T-cell (primary cell): ENCODE results near the gene TBCE. TPM values are rescaled to one million over a fixed set of nuclear protein-coding genes. Genes with fewer than 3 reads are reported as not detected.
A peak's percentile ranks its signal among the peaks of the same experiment; 100 is the strongest.
"Not testable (repeated sequence)": the region's sequence is repeated elsewhere in the genome, so short reads cannot be mapped to it uniquely, and the experiment has no call there.

Experiments used
- ATAC-seq, 4 experiments: fragments of 200-7000 bp in 3 of 4; fragments of 150-1000 bp in 1 of 4; cut with Tn5 transposase; replicated peaks in 1 of 4; 1 replicate in 3 of 4; 2 replicates in 1 of 4; pipeline ENCODE4 v1.10.0; 2021; ENCODE audit warnings: moderate library complexity in 3 of 4, mild to moderate bottlenecking in 2 of 4, moderate number of reproducible peaks in 1 of 4
- CTCF ChIA-PET, 2 donors: fragments of 300-600 bp; sonication (Branson Sonifier 250); formaldehyde crosslinking; loops; one replicate each; lab custom pipeline; 2022; ENCODE audit warnings: antibody characterized with exemption in 2 of 2; lab: Charles Lee
- POLR2A ChIA-PET, 2 donors: fragments of 300-600 bp; sonication (Branson Sonifier 250); formaldehyde crosslinking; loops; one replicate each; lab custom pipeline; 2022; ENCODE audit warnings: antibody characterized with exemption in 2 of 2; lab: Charles Lee
- DNase-seq, 35 experiments: peaks; one replicate each; pipeline versions ENCODE4 v3.0.0 to v3.0.0-alpha.2; 2013 to 2023
- H3K27ac ChIP-seq: one replicate; pipeline ENCODE4 v1.5.1; 2013; ENCODE audit warnings: low read length
- H3K27me3 ChIP-seq, 2 experiments: replicated peaks in 1 of 2; 1 replicate in 1 of 2; 2 replicates in 1 of 2; pipeline versions ENCODE4 v1.6.1 to v1.7.0; 2013; ENCODE audit warnings: low read length in 1 of 2, mixed read lengths in 1 of 2; ENCODE audit not compliant: control insufficient read depth in 2 of 2, insufficient read depth in 2 of 2; ENCODE audit errors: extremely low read depth in 1 of 2
- H3K36me3 ChIP-seq, 2 donors: 1 replicate in 1 of 2; 2 replicates in 1 of 2; pipeline versions ENCODE4 v1.6.1 to v1.7.0; 2013; ENCODE audit warnings: low read length in 1 of 2; ENCODE audit not compliant: control insufficient read depth in 2 of 2, insufficient read depth in 1 of 2; ENCODE audit errors: extremely low read depth in 1 of 2
- H3K4me1 ChIP-seq, 2 experiments: 1 replicate in 1 of 2; 2 replicates in 1 of 2; pipeline versions ENCODE4 v1.6.1 to v1.7.0; 2013; ENCODE audit warnings: low read length in 2 of 2, mixed read lengths in 1 of 2; ENCODE audit not compliant: insufficient read depth in 2 of 2, control insufficient read depth in 1 of 2; ENCODE audit errors: extremely low read depth in 1 of 2
- H3K4me3 ChIP-seq, 2 donors: 1 replicate in 1 of 2; 2 replicates in 1 of 2; pipeline versions ENCODE4 v1.5.1 to v1.7.0; 2013; ENCODE audit warnings: mild to moderate bottlenecking in 2 of 2, low read length in 1 of 2, moderate library complexity in 1 of 2; ENCODE audit not compliant: control insufficient read depth in 1 of 2; ENCODE audit errors: extremely low read depth in 1 of 2
- H3K9me3 ChIP-seq: 2 replicates; pipeline ENCODE4 v1.7.0; 2013
- H3K27ac Mint-ChIP-seq, 2 donors: one replicate each; pipeline ENCODE4 v1.8.0; 2020 to 2021; ENCODE audit warnings: mild to moderate bottlenecking in 2 of 2, mixed read lengths in 2 of 2
- H3K27me3 Mint-ChIP-seq, 2 donors: one replicate each; pipeline ENCODE4 v1.8.0; 2021 to 2022; ENCODE audit warnings: mixed read lengths in 2 of 2
- H3K36me3 Mint-ChIP-seq: one replicate; pipeline ENCODE4 v1.8.0; 2021; ENCODE audit warnings: mixed read lengths
- H3K4me1 Mint-ChIP-seq, 3 donors: one replicate each; pipeline ENCODE4 v1.8.0; 2020 to 2022; ENCODE audit warnings: mixed read lengths in 3 of 3, mild to moderate bottlenecking in 1 of 3
- H3K4me3 Mint-ChIP-seq, 3 donors: one replicate each; pipeline ENCODE4 v1.8.0; 2020 to 2022; ENCODE audit warnings: mild to moderate bottlenecking in 3 of 3, mixed read lengths in 3 of 3, moderate library complexity in 3 of 3
- H3K9me3 Mint-ChIP-seq, 3 donors: one replicate each; pipeline ENCODE4 v1.8.0; 2020 to 2022; ENCODE audit warnings: mixed read lengths in 3 of 3
- WGBS: methylation state at CpG from one replicate; pipeline ENCODE4 v1.1.5; 2013; ENCODE audit warnings: missing lambda C conversion rate; ENCODE audit not compliant: insufficient coverage; 5-methylcytosine and 5-hydroxymethylcytosine counted together
- total RNA-seq, 35 experiments: library from RNA in 6 of 35; stranded (reverse) in 6 of 35; fragments of 120-200 nt in 1 of 35; gene quantifications; one replicate each; pipeline versions ENCODE4 v1.2.1 to v1.2.4 and lab custom pipeline; 2013 to 2026

Gene TBCE
- total RNA-seq, 5 donors from 2014 or later (not counting 1 experiment from before 2014, with no cell fraction given): 15.6 to 21.5 (median 18.6) TPM

DNA sequence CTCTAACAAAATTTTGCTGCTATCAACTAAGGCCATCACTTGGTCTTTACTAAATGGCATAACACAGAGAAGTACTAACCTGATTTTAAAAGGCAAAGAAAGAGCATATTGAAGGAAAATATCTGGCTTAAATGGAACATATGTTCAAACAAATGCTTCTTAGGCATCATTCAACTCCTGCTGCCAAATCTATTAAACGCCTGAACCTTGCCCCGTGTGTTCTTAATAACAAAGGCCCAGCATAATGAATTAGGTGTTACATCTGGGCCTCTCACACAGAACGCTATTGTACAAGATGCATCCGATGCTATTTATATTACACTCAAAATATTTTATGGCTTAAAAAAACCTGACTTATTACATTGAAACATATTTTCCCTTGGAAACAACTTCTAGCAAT lies 88.6 kb downstream of the TBCE start:
- WGBS: 95% methylated on average over 4 of the region's 4 CpGs
- Mint-ChIP-seq H3K4me3 (no peak overlapping the region), H3K4me1 (no peaks in the 10 kb centered on the region), H3K27ac (no peak overlapping the region), H3K9me3 (no peaks in the 10 kb centered on the region), H3K36me3 (peaks cover 6% of the 10 kb centered on the region), H3K27me3 (no peaks in the 10 kb centered on the region)
- Histone ChIP-seq H3K4me1 (no peaks in the 10 kb centered on the region), H3K27ac (no peak overlapping the region), H3K36me3 (peaks cover 0 to 3% of the 10 kb centered on the region in 2 donors), H3K27me3 (no peaks in the 10 kb centered on the region), H3K4me3 (no peak overlapping the region), H3K9me3 (no peaks in the 10 kb centered on the region)
- no peak for DNase-seq
- ChIA-PET POLR2A (no interaction called here), CTCF (no interaction called here)
- ATAC-seq: no peak

DNA sequence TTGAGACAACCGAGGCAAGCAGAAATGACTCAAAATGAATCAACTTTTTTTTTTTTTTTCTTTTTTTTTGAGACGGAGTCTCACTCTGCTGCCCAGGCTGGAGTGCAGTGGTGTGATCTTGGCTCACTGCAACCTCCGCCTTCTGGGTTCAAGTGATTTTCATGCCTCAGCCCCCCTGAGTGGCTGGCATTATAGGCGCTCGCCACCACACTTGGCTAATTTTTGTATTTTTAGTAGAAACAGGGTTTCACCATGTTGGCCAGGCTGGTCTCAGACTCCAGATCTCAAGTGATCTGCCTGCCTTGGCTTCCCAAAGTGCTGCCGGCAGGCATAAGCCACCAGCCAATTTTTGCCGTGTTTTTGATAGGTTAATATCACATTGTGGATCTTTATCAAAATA lies 90.6 kb downstream of the TBCE start:
- CTCF ChIA-PET, H3K4me3 ChIP-seq, H3K27me3 ChIP-seq, H3K9me3 ChIP-seq, H3K27me3 Mint-ChIP-seq, H3K9me3 Mint-ChIP-seq, POLR2A ChIA-PET, H3K4me3 Mint-ChIP-seq, H3K36me3 ChIP-seq, H3K36me3 Mint-ChIP-seq, H3K4me1 ChIP-seq, ATAC-seq, H3K27ac Mint-ChIP-seq, DNase-seq, H3K27ac ChIP-seq: not testable (repeated sequence)
- peaks cover 11 to 12% (median 11%) of the 10 kb centered on the region in 3 donors for H3K4me1 Mint-ChIP-seq
- 100% methylated on average over 4 of the region's 7 CpGs for WGBS

DNA sequence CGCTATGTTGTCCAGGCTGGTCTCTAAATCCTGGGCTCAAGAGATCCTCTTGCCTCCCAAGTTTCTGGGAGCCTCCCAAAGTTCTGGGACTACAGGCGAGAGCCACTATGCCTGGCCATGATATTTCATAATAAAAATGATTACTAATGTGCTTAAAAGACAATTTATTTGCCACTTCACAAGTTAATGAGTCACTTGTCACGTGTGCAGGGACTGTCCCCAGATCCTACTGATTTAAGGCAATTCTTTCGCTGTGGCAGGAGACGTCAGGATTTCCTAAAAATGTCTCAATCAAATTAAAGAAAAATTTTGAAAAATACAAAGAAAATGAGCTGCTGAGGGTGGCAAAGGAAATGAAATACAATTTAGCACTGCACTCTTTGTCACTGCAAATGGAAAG lies 93.5 kb downstream of the TBCE start:
- Histone ChIP-seq H3K9me3 (no peaks in the 10 kb centered on the region), H3K4me3 (no peak overlapping the region), H3K27me3 (no peaks in the 10 kb centered on the region), H3K4me1 (peaks cover 0 to 7% of the 10 kb centered on the region in 2 experiments), H3K27ac (no peak overlapping the region), H3K36me3 (no peaks in the 10 kb centered on the region)
- DNase-seq (no peak), ATAC-seq (no peak)
- no peaks in the 10 kb centered on the region for H3K9me3 Mint-ChIP-seq
- H3K4me1 Mint-ChIP-seq: peaks cover 11 to 17% (median 14%) of the 10 kb centered on the region in 3 donors
- POLR2A ChIA-PET: no interaction called here
- no peaks in the 10 kb centered on the region for H3K27me3 Mint-ChIP-seq
- CTCF ChIA-PET: interaction anchor here in 1 of 2 donors (0.7 kb wide), 1 partner anchor 221 kb away, joined by 5 read pairs; no protein-coding TSS in a partner anchor
- H3K27ac Mint-ChIP-seq: no peak overlapping the region
- 100% methylated on average over 2 of the region's 5 CpGs for WGBS
- H3K36me3 Mint-ChIP-seq: peaks cover 12% of the 10 kb centered on the region
- no peak overlapping the region for H3K4me3 Mint-ChIP-seq

DNA sequence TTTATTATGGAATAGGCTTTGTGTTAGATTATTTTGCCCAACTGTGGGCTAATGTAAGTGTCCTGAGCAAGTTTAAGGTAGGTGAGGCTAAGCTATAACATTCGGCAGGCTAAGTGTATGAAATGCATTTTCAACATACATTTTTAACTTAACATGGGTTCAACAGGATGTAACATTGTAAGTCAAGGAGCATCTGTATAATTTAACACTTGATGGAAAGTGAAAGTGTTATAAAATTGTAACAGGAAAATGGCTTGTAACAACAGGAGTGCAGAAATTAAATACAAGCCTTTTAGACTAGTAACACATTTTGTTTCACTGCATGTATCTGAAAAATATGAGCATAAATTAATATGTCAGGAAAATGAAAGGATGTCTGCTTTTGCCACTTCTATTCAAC lies 94.7 kb downstream of the TBCE start:
- Histone ChIP-seq H3K36me3 (no peaks in the 10 kb centered on the region), H3K4me1 (peaks cover 0 to 7% of the 10 kb centered on the region in 2 experiments), H3K9me3 (no peaks in the 10 kb centered on the region), H3K27me3 (no peaks in the 10 kb centered on the region), H3K4me3 (no peak overlapping the region), H3K27ac (no peak overlapping the region)
- Mint-ChIP-seq H3K4me1 (peaks cover 11 to 17% (median 14%) of the 10 kb centered on the region in 3 donors), H3K27ac (peak overlapping the region; percentile 13 to 32), H3K27me3 (no peaks in the 10 kb centered on the region), H3K36me3 (peaks cover 13% of the 10 kb centered on the region), H3K4me3 (no peak overlapping the region), H3K9me3 (no peaks in the 10 kb centered on the region)
- DNase-seq: peak in 1 of 35 experiments; percentile 2
- no peak for ATAC-seq
- ChIA-PET POLR2A (no interaction called here), CTCF (interaction anchor here in 1 of 2 donors (0.6 kb wide), 1 partner anchor 917 kb away, joined by 3 read pairs; no protein-coding TSS in a partner anchor)
- WGBS: no CpG with 5 or more reads among the region's 1 CpG

DNA sequence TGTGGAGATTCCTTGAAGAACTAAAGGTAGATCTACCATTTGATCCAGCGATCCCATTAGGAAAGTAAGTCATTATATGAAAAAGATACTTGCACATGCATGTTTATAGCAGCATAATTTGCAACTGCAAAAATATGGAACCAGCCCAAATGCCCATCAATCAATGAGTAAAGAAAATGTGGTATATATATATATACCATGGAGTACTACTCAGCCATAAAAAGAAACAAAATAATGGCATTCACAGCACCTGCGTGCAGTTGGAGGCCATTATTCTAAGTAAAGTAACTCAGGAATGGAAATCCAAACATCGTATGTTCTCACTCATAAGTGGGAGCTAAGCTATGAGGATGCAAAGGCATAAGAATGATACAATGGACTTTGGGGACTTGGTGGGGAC lies 95.6 kb downstream of the TBCE start:
- DNase-seq, H3K9me3 Mint-ChIP-seq, CTCF ChIA-PET, H3K27me3 Mint-ChIP-seq, H3K4me1 ChIP-seq, H3K4me3 ChIP-seq, ATAC-seq, H3K36me3 ChIP-seq, H3K27me3 ChIP-seq, H3K27ac ChIP-seq, H3K9me3 ChIP-seq, H3K27ac Mint-ChIP-seq, H3K4me3 Mint-ChIP-seq: not testable (repeated sequence)
- POLR2A ChIA-PET: interaction anchor here in 1 of 2 donors (0.7 kb wide), 1 partner anchor 1423 kb away, joined by 5 read pairs; no protein-coding TSS in a partner anchor
- WGBS: no CpG with 5 or more reads among the region's 3 CpGs
- Mint-ChIP-seq H3K36me3 (peaks cover 13% of the 10 kb centered on the region), H3K4me1 (peaks cover 11 to 17% (median 14%) of the 10 kb centered on the region in 3 donors)

DNA sequence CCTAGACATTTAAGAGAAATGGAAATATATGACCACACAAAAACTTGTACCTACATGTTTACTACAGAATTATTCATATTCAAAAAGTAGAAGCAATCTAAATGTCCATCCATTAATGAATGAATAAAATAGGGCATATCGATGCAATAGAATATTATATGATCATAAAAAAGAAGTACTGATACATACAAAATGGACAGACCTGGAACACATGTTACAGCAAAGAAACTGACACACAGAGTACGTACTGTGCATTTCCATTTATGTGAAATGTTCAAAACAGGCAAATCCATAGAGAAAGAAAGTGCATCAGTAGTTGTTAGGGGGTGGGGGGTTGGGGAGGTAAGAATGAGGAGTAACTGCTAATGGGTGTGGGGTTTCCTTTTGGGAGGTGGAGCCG lies 97.8 kb downstream of the TBCE start:
- no peaks in the 10 kb centered on the region for H3K9me3 Mint-ChIP-seq
- no peaks in the 10 kb centered on the region for H3K36me3 ChIP-seq
- H3K27me3 Mint-ChIP-seq: no peaks in the 10 kb centered on the region
- peaks cover 0 to 7% of the 10 kb centered on the region in 2 experiments for H3K4me1 ChIP-seq
- no CpG with 5 or more reads among the region's 3 CpGs for WGBS
- DNase-seq (no peak), ATAC-seq (no peak)
- H3K27me3 ChIP-seq: no peaks in the 10 kb centered on the region
- no peak overlapping the region for H3K27ac Mint-ChIP-seq
- CTCF ChIA-PET: no interaction called here
- no peak overlapping the region for H3K4me3 ChIP-seq
- H3K27ac ChIP-seq: no peak overlapping the region
- peaks cover 22% of the 10 kb centered on the region for H3K36me3 Mint-ChIP-seq
- no peaks in the 10 kb centered on the region for H3K9me3 ChIP-seq
- POLR2A ChIA-PET: no interaction called here
- H3K4me3 Mint-ChIP-seq: no peak overlapping the region
- H3K4me1 Mint-ChIP-seq: peaks cover 11 to 17% (median 14%) of the 10 kb centered on the region in 3 donors
